ENCODE data around the gene FAM76B. TPM values are rescaled to one million over a fixed set of nuclear protein-coding genes. Genes with fewer than 3 reads are reported as not detected.

FAM76B gene
- polyA plus RNA-seq, 1 donor (not counting 4 experiments of a cell fraction or from before 2014, with no cell fraction given) = 17.4 TPM

GRCh38 chr11:95720195-95720594 is 69.4 kb downstream of the FAM76B start:
- no peak overlapping the region for H3K4me2 ChIP-seq (ENCODE audit: control insufficient read depth, extremely low read depth, insufficient read depth, low read depth, low read length)
- H3K36me3 ChIP-seq (ENCODE audit: control insufficient read depth in 2 of 2, extremely low read depth in 1 of 2, insufficient read depth in 2 of 2, low read length in 2 of 2) = no peaks in the 10 kb centered on the region
- H3K79me2 ChIP-seq (ENCODE audit: control insufficient read depth, insufficient read depth, low read length) = no peaks in the 10 kb centered on the region
- H3K4me1 ChIP-seq (ENCODE audit: control insufficient read depth, extremely low read depth, insufficient read depth, low read length) = peaks cover 4% of the 10 kb centered on the region
- no peak for FAIRE-seq
- no peak overlapping the region for H2AFZ ChIP-seq (ENCODE audit: control insufficient read depth, low read length)
- no peak for DNase-seq (ENCODE audit: low read depth, low spot score)
- H3K27ac ChIP-seq (ENCODE audit: control insufficient read depth, insufficient read depth, low read length) = no peak overlapping the region
- no peaks in the 10 kb centered on the region for H4K20me1 ChIP-seq (ENCODE audit: control insufficient read depth, extremely low read depth, insufficient read depth, low read length)
- H3K4me3 ChIP-seq (ENCODE audit: control insufficient read depth in 2 of 3, extremely low read depth in 1 of 3, insufficient read depth in 2 of 3, low read depth in 1 of 3, low read length in 3 of 3) = no peak overlapping the region
- TF ChIP-seq CTCF (optimal IDR thresholded peaks at IDR 0.05 in 1 of 3, IDR thresholded peaks at IDR 0.05 in 1 of 3, conservative IDR thresholded peaks at IDR 0.05 in 1 of 3; ENCODE audit: extremely low read depth in 1 of 3, insufficient read depth in 2 of 3, low read length in 3 of 3) = no peak
- no peak for TF ChIP-seq EZH2 (IDR thresholded peaks at IDR 0.05; ENCODE audit: low read length)
- H3K9ac ChIP-seq (ENCODE audit: control insufficient read depth, extremely low read depth, insufficient read depth, low read length) = no peak overlapping the region
- dilution Hi-C loops (cut with MboI; ENCODE audit: extremely low pct_ligation_motif_present, low sequenced_read_pairs) = no loop called here
- H3K9me1 ChIP-seq (ENCODE audit: control insufficient read depth, extremely low read depth, insufficient read depth, low read length) = no peaks in the 10 kb centered on the region
- no peaks in the 10 kb centered on the region for H3K27me3 ChIP-seq (ENCODE audit: control insufficient read depth, extremely low read depth, insufficient read depth, low read length)
- H3K9me3 ChIP-seq (ENCODE audit: control insufficient read depth, low read depth, low read length) = no peaks in the 10 kb centered on the region

Other genes starting within 250 kb of the FAM76B start
- 12.0 to 27.1 TPM (median 16.9 TPM) in 3 replicates for gene CEP57, start 716 bp upstream of the FAM76B start, polyA plus RNA-seq
- gene MTMR2, start 134.3 kb upstream of the FAM76B start, polyA plus RNA-seq = 14.7 to 27.0 TPM (median 24.7 TPM) in 3 replicates

All from keratinocyte (primary cell).